ENCODE measurements around the gene ARID1A. TPM values are rescaled to one million over a fixed set of nuclear protein-coding genes. Genes with fewer than 3 reads are reported as not detected.

Gene ARID1A
- total RNA-seq, 2 experiments from 2014 or later = 88.9 to 90.0 TPM

DNA sequence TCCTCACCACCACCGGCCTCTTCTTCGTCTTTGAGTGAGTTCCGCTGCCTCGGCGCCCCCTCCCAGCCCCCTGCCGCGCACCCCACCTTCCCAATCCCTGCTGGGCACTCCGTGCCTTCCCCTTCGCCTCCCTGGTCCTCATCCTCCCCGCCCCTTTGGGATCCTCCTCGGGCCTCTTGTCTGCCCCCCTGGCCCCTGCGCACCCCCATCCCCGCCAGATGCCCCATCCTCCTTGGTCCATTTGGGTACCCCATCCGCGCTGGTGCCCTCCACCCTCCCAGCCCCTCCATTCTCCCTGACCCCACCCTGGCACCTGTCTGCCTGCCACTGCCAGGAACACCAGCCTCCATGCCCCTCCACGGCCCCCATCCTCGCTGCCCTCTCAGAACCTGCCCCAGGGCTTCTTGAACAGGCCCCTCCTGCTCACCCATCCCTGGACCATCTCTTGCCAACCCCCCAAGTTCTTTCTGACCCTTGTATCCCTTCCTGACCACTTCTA, 131.3 kb downstream of the ARID1A start:
- CTCF ChIA-PET = interaction anchor here (2.2 kb wide), 1 partner anchor 16 kb away, joined by 14 read pairs; no protein-coding TSS in a partner anchor
- Mint-ChIP-seq H3K27ac (peak overlapping the region; percentile 89), H3K27me3 (no peaks in the 10 kb centered on the region), H3K9me3 (no peaks in the 10 kb centered on the region), H3K4me1 (peaks cover 64% of the 10 kb centered on the region), H3K4me3 (peak overlapping the region; percentile 98), H3K36me3 (ENCODE audit: low read depth) (peaks cover 39% of the 10 kb centered on the region)
- DNase-seq = no peak
- POLR2A ChIA-PET = interaction anchor here (1.0 to 3.2 kb wide), 3 partner anchors 12 to 38 kb away, joined by 4 to 12 read pairs (median 11); no protein-coding TSS in a partner anchor

DNA sequence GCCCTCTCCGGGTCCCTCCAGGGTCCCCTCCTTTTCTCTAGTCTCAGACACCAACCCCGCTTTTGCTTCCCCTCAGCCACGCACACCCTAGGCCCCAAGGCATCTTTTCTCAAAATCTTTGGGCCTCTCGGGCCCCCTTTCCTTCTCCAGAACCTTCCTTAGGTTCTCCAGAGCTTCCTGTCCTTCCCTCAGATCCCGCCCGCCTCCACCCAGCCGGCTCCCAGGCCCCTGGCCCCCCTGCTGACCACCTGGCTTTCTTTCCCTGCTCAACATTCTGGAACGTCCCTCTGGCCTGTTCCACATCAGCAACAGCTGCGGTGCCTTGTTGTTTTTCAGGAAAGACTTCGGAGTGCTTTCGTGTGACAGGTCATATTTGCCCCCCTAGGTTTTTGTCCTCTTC, 131.8 kb downstream of the ARID1A start:
- no peak for DNase-seq
- CTCF ChIA-PET = interaction anchor here (2.2 kb wide), 1 partner anchor 17 kb away, joined by 14 read pairs; no protein-coding TSS in a partner anchor
- Mint-ChIP-seq H3K36me3 (ENCODE audit: low read depth) (peaks cover 44% of the 10 kb centered on the region), H3K9me3 (no peaks in the 10 kb centered on the region), H3K27me3 (no peaks in the 10 kb centered on the region), H3K4me1 (peaks cover 67% of the 10 kb centered on the region), H3K4me3 (peak overlapping the region; percentile 98), H3K27ac (peak overlapping the region; percentile 89)
- POLR2A ChIA-PET = interaction anchor here (1.1 to 3.2 kb wide), 6 partner anchors 11 to 134 kb away, joined by 4 to 12 read pairs (median 6); no protein-coding TSS in a partner anchor

DNA sequence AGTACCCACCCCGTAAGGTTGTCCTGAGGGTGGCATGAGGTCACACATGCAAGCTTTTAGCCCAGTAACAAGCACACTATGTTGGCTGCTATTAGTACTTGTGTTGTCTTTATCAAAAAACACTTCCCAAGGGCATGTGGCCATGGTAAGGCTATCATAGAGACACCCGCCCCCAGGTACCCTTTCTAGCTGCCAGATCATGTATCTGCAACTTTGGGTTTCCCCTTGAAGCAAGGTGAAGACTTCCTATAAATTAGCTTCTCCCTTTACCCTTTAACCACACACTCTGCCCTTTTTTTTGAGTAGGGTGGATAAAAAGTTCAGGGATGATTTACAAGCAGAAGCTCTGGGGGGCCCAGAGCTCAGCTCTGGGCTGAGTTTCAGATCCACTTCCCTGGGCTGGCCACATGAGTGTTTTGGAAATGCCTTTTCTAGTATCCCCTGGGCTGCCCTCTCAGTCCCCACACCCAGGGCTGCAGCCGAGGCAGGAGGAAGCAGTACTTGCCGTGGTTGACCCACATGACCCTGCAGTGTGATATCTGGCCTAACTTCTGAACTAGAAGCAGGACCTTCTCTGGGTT, 132.7 kb downstream of the ARID1A start:
- Mint-ChIP-seq H3K27ac (peak overlapping the region; percentile 89), H3K9me3 (no peaks in the 10 kb centered on the region), H3K4me1 (peaks cover 73% of the 10 kb centered on the region), H3K27me3 (no peaks in the 10 kb centered on the region), H3K36me3 (ENCODE audit: low read depth) (peaks cover 52% of the 10 kb centered on the region), H3K4me3 (peak overlapping the region; percentile 98)
- DNase-seq = no peak
- ChIA-PET POLR2A (interaction anchor here (1.1 to 3.2 kb wide), 8 partner anchors 10 to 328 kb away, joined by 4 to 12 read pairs (median 6); no protein-coding TSS in a partner anchor), CTCF (interaction anchor here (0.7 to 2.2 kb wide), 4 partner anchors 18 to 328 kb away, joined by 3 to 14 read pairs (median 3); partner anchors contain the start of gene GPN2)

DNA sequence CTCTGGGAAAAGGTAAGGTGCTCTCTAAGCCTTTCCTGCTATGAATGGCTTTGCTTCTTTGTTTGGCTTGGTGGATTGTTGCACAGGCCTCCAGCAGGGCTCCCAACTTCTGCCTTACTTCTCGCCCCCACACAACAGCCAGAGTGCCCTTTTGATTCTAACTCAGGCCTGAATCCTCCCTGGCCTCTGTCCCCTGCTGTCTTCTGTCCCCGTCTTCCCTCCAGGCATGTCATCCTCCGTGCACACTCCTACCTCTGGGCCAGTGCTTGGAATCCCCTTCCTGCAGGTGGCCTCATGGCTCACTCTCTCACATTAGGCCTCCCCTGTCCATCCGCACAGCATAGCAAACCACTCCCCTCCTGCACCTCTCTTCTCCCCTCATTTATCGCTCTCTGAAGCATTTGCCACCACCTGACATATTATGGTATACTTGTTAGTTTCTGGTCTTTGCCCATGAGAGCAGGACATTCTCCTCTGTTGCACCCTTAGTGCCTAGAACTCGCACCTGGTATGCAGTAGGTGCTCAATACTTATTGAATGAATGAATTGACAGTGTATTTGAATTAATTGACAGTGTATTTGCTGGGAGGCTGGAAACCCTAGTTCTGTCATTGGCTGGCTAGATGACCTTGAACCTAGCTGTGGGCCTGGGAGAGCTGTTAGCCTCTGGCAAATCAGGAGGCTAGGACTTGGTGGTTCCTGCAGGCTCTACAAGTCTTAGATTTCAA, 133.5 kb downstream of the ARID1A start:
- no peak for DNase-seq
- CTCF ChIA-PET = interaction anchor here (0.9 to 5.5 kb wide), 4 partner anchors 19 to 61 kb away, joined by 3 to 98 read pairs (median 8); partner anchors contain the start of gene GPN2
- POLR2A ChIA-PET = interaction anchor here (0.6 to 7.1 kb wide), 10 partner anchors 9 to 329 kb away, joined by 4 to 72 read pairs (median 8); partner anchors contain the start of gene PIGV
- Mint-ChIP-seq H3K36me3 (ENCODE audit: low read depth) (peaks cover 59% of the 10 kb centered on the region), H3K4me1 (peaks cover 81% of the 10 kb centered on the region), H3K4me3 (peak overlapping the region; percentile 98), H3K9me3 (no peaks in the 10 kb centered on the region), H3K27ac (peak overlapping the region; percentile 89), H3K27me3 (no peaks in the 10 kb centered on the region)

DNA sequence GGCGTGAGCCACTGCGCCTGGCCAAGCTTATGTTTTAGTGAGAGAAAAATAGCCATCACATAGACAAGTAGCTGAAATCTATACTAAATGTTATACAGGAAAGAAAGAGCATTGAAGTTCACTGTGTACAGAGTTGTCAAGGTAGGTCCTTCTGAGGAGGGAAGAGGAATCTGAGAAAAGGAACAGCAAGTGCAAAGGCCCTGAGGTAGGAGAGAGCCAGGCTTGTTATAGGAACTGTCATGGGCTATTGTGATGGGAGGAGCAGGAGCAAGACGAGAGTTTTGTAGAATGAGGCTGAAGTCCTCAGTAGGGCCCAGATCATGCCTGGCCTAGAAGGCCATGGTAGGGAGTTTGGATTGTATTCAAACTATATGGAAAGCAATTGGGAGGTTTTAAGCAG, 135.2 kb downstream of the ARID1A start:
- peak overlapping the region; percentile 99 for H3K27ac Mint-ChIP-seq
- H3K27me3 Mint-ChIP-seq = no peaks in the 10 kb centered on the region
- DNase-seq = no peak
- ChIA-PET CTCF (interaction anchor here (0.9 to 5.5 kb wide), 4 partner anchors 10 to 42 kb away, joined by 3 to 98 read pairs (median 4); no protein-coding TSS in a partner anchor), POLR2A (interaction anchor here (0.9 to 7.1 kb wide), 9 partner anchors 20 to 139 kb away, joined by 3 to 72 read pairs (median 8); partner anchors contain the start of genes GPATCH3 and PIGV)
- H3K9me3 Mint-ChIP-seq = no peaks in the 10 kb centered on the region
- H3K36me3 Mint-ChIP-seq (ENCODE audit: low read depth) = peaks cover 76% of the 10 kb centered on the region
- H3K4me1 Mint-ChIP-seq = peaks cover 81% of the 10 kb centered on the region
- no peak overlapping the region for H3K4me3 Mint-ChIP-seq

Other genes starting within 250 kb of the ARID1A start
- gene HMGN2, start 223.6 kb upstream of the ARID1A start, total RNA-seq = 100 to 1,000 TPM; 853 to 877 TPM
- gene RPS6KA1, start 166.3 kb upstream of the ARID1A start, total RNA-seq = 100 to 1,000 TPM; 170 to 175 TPM
- 10 to 100 TPM; 16.6 to 16.9 TPM for gene PIGV, start 91.9 kb downstream of the ARID1A start, total RNA-seq
- 10 to 100 TPM; 73.3 to 76.3 TPM for gene ZDHHC18, start 130.7 kb downstream of the ARID1A start, total RNA-seq
- 1 to 10 TPM; 4.9 to 5.0 TPM for gene SFN, start 167.1 kb downstream of the ARID1A start, total RNA-seq
- 10 to 100 TPM; 29.4 to 31.4 TPM for gene GPN2, start 194.3 kb downstream of the ARID1A start, total RNA-seq
- gene GPATCH3, start 204.5 kb downstream of the ARID1A start, total RNA-seq = 10 to 100 TPM; 16.0 to 16.7 TPM
- not detected for gene NR0B2, start 218.0 kb downstream of the ARID1A start, total RNA-seq
- 10 to 100 TPM; 55.5 to 56.1 TPM for gene NUDC, start 225.7 kb downstream of the ARID1A start, total RNA-seq